GM23338 (cell line): ENCODE results near the gene HOXD4. TPM values are rescaled to one million over a fixed set of nuclear protein-coding genes. Genes with fewer than 3 reads are reported as not detected.

Experiments used
- ATAC-seq: fragments of 200-7000 bp; cut with Tn5 transposase; 3 replicates; pipeline ENCODE4 v1.9.1; 2020
- DNase-seq: peaks from one replicate; pipeline ENCODE4 v3.0.0-alpha.2; 2015; ENCODE audit warnings: low spot score
- H2AFZ ChIP-seq: fragments of 200-600 bp; sonication (generic); 2 replicates; pipeline ENCODE4 v1.8.0; 2016; ENCODE audit warnings: antibody characterized with exemption, mild to moderate bottlenecking, moderate library complexity
- H3F3A ChIP-seq: fragments of 200-600 bp; sonication (generic); replicated peaks from 2 replicates; pipeline ENCODE4 v1.8.0; 2017; ENCODE audit warnings: antibody characterized with exemption, mixed run types, low read depth
- H3K27ac ChIP-seq: fragments of 200-600 bp; sonication (generic); 2 replicates; pipeline ENCODE4 v1.6.1; 2016; ENCODE audit warnings: low read depth
- H3K27me3 ChIP-seq: fragments of 200-600 bp; sonication (generic); 2 replicates; pipeline ENCODE4 v1.8.0; 2016; ENCODE audit warnings: mild to moderate bottlenecking, mixed run types, moderate library complexity; ENCODE audit not compliant: insufficient read depth
- H3K36me3 ChIP-seq: fragments of 200-600 bp; sonication (generic); 2 replicates; pipeline ENCODE4 v1.8.0; 2016; ENCODE audit warnings: mild to moderate bottlenecking; ENCODE audit not compliant: insufficient read depth
- H3K4me1 ChIP-seq: fragments of 200-600 bp; sonication (generic); 2 replicates; pipeline ENCODE4 v1.8.0; 2016; ENCODE audit warnings: mild to moderate bottlenecking, moderate library complexity; ENCODE audit not compliant: insufficient read depth
- H3K4me2 ChIP-seq: fragments of 200-600 bp; sonication (generic); 2 replicates; pipeline ENCODE4 v1.7.1; 2017; ENCODE audit warnings: mixed run types
- H3K4me3 ChIP-seq: fragments of 200-600 bp; sonication (generic); 2 replicates; pipeline ENCODE4 v1.6.1; 2016; ENCODE audit warnings: mixed run types
- H3K79me2 ChIP-seq: fragments of 200-600 bp; sonication (generic); replicated peaks from 2 replicates; pipeline ENCODE4 v1.8.0; 2017; ENCODE audit warnings: mild to moderate bottlenecking; ENCODE audit not compliant: insufficient read depth
- H3K9me2 ChIP-seq: fragments of 200-600 bp; sonication (generic); 2 replicates; pipeline ENCODE4 v1.8.0; 2017; ENCODE audit not compliant: insufficient read depth
- H4K20me1 ChIP-seq: fragments of 200-600 bp; sonication (generic); replicated peaks from 2 replicates; pipeline ENCODE4 v1.8.0; 2017; ENCODE audit warnings: mild to moderate bottlenecking; ENCODE audit not compliant: insufficient read depth
- H3K27ac Mint-ChIP-seq: 2 replicates; pipeline ENCODE4 v1.8.0; 2020; ENCODE audit warnings: inconsistent platforms, mild to moderate bottlenecking, moderate library complexity, mixed read lengths
- H3K27me3 Mint-ChIP-seq: 3 replicates; pipeline ENCODE4 v1.8.0; 2022; ENCODE audit warnings: low read depth, mild to moderate bottlenecking, moderate library complexity, mixed read lengths, inconsistent platforms; ENCODE audit not compliant: insufficient read depth, poor library complexity
- H3K36me3 Mint-ChIP-seq: 3 replicates; pipeline ENCODE4 v1.8.0; 2021; ENCODE audit warnings: low read depth, mild to moderate bottlenecking, inconsistent platforms, moderate library complexity, mixed read lengths
- H3K4me1 Mint-ChIP-seq: 3 replicates; pipeline ENCODE4 v1.8.0; 2020; ENCODE audit warnings: mild to moderate bottlenecking, inconsistent platforms, mixed read lengths
- H3K4me3 Mint-ChIP-seq: 3 replicates; pipeline ENCODE4 v1.8.0; 2021; ENCODE audit warnings: moderate library complexity, mild to moderate bottlenecking, inconsistent platforms, mixed read lengths
- H3K9me3 Mint-ChIP-seq: 3 replicates; pipeline ENCODE4 v1.8.0; 2020; ENCODE audit warnings: moderate library complexity, mild to moderate bottlenecking, inconsistent platforms, mixed read lengths
- EZH2 ChIP-seq: fragments of 200-600 bp; sonication (generic); IDR thresholded peaks from one replicate; pipeline ENCODE4 v1.8.0; 2017; ENCODE audit warnings: antibody characterized with exemption, mild to moderate bottlenecking, low read depth; ENCODE audit not compliant: unreplicated experiment
- POLR2AphosphoS5 ChIP-seq: IDR thresholded peaks from 2 replicates; pipeline ENCODE4 v1.6.1; 2016; ENCODE audit warnings: antibody characterized with exemption, low read depth
- ZNF114 ChIP-seq: fragments of 250-450 bp; sonication (Bioruptor Pico); IDR thresholded peaks from 2 replicates; pipeline ENCODE4 v1.5.0; 2020; ENCODE audit warnings: mild to moderate bottlenecking, moderate library complexity
- ZNF462 ChIP-seq: fragments of 250-450 bp; sonication (Bioruptor Pico); IDR thresholded peaks from 2 replicates; pipeline ENCODE4 v1.5.0; 2020; ENCODE audit warnings: mild to moderate bottlenecking, moderate library complexity
- polyA plus RNA-seq: library from polyadenylated mRNA; unstranded; fragments of >200 nt; fragmentation: Nextera tagmentation; extraction: Ambion mirVana; gene quantifications from 2 replicates; pipeline ENCODE4 v1.2.1, GENCODE V29; 2016
- total RNA-seq: library from RNA; depleted of rRNA; stranded (reverse); fragments of >200 nt; shearing (Covaris generic); gene quantifications from 2 replicates; pipeline ENCODE4 v1.2.3, GENCODE V29; 2014
- TF ChIP-seq, protein P1 (sequence below), 2 experiments: fragments of 200-600 bp in 1 of 2; sonication (generic) in 1 of 2; conservative IDR thresholded peaks; 2 replicates each; pipeline versions ENCODE4 v1.5.1 to v1.6.1; 2016 to 2017; ENCODE audit warnings: antibody characterized with exemption in 2 of 2, low read depth in 2 of 2, mild to moderate bottlenecking in 2 of 2, moderate library complexity in 1 of 2

HOXD4 gene
- total and polyA plus RNA-seq, 2 experiments from 2014 or later, result not detected

GRCh38 chr2:176114120-176114929 lies 37.0 kb upstream of the HOXD4 start (continued):
- TF ChIP-seq ZNF462 (CRISPR knock-in tag), result no peak
- TF ChIP-seq, protein P1, sequence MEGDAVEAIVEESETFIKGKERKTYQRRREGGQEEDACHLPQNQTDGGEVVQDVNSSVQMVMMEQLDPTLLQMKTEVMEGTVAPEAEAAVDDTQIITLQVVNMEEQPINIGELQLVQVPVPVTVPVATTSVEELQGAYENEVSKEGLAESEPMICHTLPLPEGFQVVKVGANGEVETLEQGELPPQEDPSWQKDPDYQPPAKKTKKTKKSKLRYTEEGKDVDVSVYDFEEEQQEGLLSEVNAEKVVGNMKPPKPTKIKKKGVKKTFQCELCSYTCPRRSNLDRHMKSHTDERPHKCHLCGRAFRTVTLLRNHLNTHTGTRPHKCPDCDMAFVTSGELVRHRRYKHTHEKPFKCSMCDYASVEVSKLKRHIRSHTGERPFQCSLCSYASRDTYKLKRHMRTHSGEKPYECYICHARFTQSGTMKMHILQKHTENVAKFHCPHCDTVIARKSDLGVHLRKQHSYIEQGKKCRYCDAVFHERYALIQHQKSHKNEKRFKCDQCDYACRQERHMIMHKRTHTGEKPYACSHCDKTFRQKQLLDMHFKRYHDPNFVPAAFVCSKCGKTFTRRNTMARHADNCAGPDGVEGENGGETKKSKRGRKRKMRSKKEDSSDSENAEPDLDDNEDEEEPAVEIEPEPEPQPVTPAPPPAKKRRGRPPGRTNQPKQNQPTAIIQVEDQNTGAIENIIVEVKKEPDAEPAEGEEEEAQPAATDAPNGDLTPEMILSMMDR (conservative IDR thresholded peaks at IDR 0.05; ENCODE audit: low read depth in 2 of 2), result no peak
- no peak for TF ChIP-seq POLR2AphosphoS5

GRCh38 chr2:176114930-176115625 lies 36.3 kb upstream of the HOXD4 start:
- Histone ChIP-seq H3K27me3 (peaks cover 100% of the 10 kb centered on the region), H2AFZ (no peak overlapping the region), H3K4me3 (no peak overlapping the region), H3K79me2 (no peaks in the 10 kb centered on the region), H3F3A (peaks cover 44% of the 10 kb centered on the region), H4K20me1 (peaks cover 29% of the 10 kb centered on the region), H3K4me2 (0 out of 2 replicates have a peak overlapping the region, but pooled peaks have one; percentile 18), H3K9me2 (no peaks in the 10 kb centered on the region), H3K4me1 (peaks cover 34% of the 10 kb centered on the region), H3K36me3 (no peaks in the 10 kb centered on the region), H3K27ac (no peak overlapping the region)
- peaks cover 14% of the 10 kb centered on the region for H3K9me3 Mint-ChIP-seq
- peak; percentile 5; the same call in 2 of the 3 replicates for ATAC-seq
- no peak overlapping the region for H3K4me3 Mint-ChIP-seq
- peaks cover 8% of the 10 kb centered on the region; the same call in 2 of the 3 replicates for H3K36me3 Mint-ChIP-seq
- H3K4me1 Mint-ChIP-seq, result peaks cover 13% of the 10 kb centered on the region
- no peak for DNase-seq
- no peak overlapping the region for H3K27ac Mint-ChIP-seq
- TF ChIP-seq EZH2 (peak; percentile 81), ZNF114 (CRISPR knock-in tag) (no peak)
- peaks cover 100% of the 10 kb centered on the region for H3K27me3 Mint-ChIP-seq
